ELF-1 (cell line): ENCODE data around the gene LRP1-AS.
"Not testable (repeated sequence)": the region's sequence is repeated elsewhere in the genome, so short reads cannot be mapped to it uniquely, and the experiment has no call there.

Experiments
- DNase-seq: peaks from one replicate; pipeline ENCODE4 v3.0.0-alpha.2; 2016; ENCODE audit warnings: low read depth, low spot score

LRP1-AS gene

DNA sequence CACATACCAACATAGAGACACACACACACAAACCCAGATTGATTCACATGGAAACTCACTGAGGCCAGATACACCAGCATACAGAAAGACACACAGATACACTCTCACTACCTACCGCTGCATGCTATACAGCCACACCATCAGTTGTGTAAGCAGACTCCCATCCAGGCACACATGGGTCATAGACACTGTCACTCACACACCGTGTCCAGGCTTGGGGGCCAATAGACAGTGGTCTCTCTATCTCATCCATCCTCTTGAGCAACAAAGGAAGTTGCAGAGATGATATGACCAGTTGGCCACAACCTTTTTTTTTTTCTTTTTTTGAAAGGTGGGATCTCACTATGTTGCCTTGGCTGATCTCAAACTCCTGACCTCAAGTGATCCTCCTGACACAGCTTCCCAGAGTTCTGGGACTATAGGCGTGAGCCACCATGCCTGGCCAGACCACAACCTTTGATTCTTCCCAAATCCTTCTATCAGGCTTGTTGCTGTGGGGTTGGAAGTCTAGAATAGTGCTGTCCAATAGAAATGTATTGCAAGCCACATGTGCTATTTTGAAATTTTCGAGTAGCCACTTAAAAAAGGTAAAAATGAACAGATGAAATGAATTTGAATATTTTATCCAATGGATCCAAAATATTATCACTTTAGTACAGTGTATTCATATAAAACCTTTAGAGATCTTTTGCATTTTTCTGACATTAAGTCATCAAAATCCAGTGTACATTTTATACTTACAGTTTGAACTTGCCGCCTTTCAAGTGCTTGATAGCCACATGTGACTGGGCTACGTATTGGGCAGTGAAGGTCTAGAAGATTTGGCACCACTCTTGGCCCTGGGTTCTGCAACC lies 7.4 kb downstream of the LRP1-AS start:
- DNase-seq, result no peak

DNA sequence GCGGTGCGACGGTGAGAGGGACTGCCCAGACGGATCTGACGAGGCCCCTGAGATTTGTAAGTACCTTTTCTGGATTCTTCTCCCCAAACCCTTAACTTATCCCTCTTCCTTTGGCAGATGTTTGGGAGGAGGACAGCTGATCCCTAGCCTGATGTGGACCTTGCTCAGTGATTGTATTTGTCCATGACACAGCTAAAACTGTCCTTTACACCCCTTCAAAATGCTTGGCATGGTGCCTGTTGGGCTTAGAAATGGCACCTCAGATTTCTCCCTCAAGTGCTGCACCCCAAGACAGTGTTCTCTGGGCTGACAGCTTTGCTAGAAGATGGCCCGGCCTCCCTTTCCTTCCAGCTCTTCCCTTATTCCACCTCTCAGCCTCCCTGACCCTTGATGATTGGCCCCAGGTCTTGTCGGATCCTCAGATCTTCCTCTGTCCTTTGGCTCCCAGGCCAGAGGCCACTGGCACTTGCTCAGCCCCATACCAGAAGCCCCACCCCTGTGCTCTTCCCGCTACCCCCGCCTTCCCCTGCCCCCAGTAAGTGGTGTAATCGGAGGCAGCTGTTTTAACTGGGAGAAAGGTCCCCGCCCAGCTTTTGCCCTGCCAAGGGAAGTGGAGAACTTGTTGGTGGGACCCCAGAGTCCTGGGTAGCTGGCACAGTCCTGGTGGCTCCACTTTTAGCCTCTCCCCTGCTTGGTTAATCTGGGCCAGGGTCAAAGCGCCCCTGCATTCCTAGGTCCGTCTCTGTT lies 8.7 kb downstream of the LRP1-AS start:
- no peak for DNase-seq

DNA sequence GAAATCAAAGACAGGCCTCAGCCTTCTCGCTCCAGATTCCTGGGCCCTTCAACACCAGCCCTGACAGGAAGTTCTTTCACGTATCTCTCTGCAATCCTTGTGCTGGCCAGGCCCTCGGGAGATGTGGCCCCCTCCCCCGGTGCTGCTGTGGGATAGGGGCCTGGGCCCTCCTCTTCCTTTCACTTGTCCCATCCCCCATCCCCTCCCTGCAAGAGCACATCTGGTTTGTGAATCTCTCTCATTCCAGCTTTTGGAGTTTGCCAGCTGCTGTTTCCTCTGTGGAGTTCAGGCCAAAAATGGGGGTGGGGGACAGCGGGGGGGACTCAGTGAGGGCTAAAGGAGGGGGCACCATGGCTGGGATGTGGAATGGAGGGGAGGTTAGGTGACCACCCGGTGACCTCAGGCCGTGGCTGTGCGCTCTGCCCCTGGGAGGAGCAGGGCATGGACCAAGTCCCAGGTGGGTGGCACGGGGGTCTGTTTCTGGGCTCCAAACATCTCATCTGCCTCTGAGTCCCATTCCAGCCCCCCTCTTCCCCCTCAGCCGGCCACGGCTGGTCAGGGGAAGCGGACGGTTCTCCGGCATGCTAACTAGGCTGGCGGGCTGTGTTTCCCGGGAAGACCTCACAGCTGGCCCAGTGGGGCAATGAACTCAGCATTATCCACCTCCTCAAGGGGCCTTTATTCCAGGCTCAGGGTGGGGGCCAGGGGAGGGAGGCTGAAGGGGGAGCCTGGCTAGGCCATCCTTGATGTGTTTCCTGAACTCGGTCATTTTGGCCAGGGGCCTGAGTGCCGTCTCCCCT lies 11.7 kb downstream of the LRP1-AS start:
- peak; percentile 73 for DNase-seq

DNA sequence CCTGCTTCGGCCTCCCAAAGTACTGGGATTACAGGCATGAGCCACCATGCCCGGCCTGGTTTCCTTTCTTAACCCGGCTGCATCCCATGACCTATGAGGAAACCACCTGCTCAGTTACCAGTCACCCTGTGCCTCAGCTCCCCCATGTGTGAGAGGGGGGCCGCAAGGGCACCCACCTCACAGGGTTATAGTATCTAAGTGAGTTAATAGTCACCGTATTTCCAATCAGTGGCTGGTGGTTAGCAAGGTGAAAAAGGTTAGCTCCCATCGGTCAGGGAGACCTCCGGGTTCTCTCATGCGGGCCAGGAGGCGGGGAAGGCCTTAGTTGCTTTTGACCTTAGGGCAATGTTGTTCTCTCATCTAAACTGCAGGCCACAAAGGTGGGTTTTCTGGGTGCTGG lies 12.5 kb downstream of the LRP1-AS start:
- DNase-seq, result peak; percentile 56

DNA sequence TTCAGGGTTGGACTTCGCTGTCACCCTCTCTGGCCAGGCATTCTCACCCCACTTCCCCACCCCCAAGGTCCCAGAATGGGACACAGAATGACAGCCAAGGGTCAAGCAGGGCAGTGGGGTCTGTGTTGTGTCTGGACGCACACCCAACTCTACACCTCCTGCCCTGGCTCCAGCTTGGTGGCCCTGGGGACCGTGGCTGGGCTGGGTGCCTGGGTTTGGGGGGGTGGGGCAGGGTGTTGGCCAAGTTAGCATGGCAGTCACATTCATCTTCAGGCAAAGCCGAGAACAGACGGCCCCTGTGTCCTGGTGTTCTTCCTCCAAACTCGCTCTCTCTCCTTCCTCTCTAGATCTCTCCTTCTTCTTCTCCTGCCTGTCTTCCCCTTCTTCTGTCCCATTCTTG lies 13.5 kb downstream of the LRP1-AS start:
- no peak for DNase-seq

DNA sequence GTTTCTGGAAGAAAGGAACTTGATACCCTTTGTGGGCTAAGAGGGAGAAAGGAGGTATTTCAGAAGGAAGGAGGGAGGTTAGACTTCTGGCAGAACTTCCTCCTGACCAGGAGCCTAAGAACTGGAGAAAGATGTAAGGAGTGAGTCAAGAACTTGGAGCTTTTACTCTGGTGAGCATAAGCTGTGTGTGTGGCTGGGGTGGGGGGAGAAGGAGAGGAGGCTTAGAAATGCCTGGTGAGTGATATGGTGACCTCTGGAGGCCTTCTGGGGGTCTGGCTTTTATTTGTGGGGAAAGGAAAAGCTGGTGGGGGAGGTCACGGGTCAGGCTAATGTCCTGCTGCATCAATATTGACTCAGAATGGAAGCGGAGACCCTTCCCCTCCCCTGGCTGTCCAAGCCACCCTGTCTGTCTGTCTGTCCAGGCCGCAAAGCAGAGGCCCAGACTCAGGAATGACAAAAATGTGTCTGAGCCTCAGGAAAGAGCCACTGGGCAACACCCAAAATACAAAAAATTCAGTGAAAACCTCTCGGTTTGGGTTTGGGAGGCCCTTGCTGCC lies 14.3 kb downstream of the LRP1-AS start:
- DNase-seq, result peak; percentile 82

DNA sequence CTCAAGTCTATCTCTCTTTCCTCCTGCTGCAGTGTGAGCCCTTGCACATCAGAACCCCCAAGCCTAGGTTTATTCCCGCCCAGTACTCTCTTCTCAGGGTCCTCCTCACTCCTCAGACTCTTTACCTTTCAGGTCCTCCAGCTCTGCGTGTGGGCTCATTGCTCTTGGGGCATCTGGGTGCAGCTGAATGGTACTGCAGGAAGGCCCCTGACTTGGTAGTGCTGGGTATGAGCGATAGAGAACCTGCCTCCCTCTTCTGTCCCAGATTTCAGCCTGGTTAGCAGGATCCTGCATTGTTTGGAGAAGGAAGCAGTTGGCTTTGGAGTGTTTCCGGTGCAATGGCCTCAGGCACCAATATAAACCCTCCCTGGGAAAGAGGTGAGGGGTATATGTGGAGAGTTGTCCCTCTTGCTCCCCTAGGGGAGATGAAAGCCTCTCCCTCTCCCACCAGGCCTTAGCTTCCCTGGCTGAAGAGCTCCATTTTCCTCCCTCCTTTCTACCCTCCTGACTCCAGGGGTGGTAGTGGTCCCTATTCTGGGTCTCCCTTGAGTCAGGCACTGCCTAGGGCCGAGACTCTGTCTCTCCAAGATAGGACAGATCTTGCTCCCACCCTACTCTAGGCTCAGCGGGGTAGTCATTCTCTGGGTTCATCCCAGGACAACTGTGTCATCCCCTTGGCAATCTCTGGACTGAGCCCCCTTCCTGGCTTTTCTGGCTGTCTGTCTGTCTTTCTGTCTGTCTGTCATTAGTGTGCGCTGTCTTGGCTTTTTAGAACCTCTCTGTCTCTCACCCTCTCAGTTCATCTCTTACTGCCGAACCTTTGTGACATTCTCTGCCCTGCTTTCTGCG lies 15.3 kb downstream of the LRP1-AS start:
- DNase-seq, result peak; percentile 68

DNA sequence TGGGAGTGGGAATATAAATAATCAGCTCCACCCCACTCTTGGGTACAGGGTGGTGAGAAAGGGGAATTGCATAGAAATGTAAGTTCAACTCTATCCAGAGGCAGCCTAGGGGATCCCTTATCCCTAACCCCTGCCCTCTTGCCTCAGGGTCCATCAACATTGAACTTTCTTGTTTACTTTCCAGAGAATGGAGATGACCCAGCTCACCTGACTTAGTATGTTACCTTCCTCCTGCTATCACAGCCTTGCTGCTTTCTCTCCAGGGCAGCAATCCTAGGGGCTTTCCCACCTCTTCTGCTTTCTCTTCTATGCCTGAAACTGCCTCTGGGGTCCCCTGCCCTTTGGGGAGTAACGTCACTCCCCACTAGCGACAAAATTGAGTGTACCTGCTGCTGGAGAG lies 16.5 kb downstream of the LRP1-AS start:
- DNase-seq, result no peak

DNA sequence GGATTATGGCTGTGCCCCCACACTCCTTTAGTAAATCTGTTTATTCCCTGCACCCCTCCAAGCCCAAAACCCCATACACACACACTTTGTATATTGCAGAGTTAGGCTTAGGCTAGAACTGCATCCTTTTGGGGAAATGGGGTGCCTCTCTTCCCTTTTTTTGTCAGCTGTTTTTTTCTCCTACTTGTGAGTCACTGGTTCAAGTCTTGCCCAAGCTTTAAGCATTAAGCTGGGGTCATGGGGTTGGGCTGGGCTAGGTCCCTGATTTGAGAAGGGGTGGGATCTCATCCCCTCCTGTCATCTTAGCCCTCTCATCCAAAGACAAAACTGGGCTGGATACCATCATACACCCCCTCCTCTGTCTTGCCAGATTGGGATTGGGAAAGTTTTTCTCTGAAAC lies 17.5 kb downstream of the LRP1-AS start:
- DNase-seq, result no peak

DNA sequence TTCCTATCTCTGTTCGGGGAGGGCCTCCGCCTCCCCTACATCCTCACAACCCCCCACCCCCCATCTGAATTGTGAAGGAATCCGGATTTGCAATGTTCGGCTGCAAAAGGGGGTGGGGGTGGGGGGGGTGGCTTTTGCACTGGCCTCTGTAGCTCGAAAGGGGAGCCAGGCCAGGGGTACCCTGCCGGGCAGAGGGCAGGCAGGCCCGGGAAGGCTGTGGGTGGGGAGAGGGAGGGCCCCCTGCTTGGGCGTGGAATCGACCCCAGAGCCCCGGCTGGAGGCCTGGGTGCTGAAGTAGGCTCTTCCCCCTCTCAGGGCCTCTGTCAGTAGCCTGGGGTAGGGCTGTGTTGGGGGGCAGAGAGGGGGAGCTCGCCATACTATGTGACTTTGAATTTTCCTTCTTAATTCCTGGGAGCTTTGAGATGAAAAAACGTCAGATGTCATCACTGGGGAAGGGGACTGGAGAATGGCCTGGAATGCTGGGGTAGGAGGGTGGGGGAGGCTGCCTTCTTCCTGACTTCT lies 18.0 kb downstream of the LRP1-AS start:
- no peak for DNase-seq

DNA sequence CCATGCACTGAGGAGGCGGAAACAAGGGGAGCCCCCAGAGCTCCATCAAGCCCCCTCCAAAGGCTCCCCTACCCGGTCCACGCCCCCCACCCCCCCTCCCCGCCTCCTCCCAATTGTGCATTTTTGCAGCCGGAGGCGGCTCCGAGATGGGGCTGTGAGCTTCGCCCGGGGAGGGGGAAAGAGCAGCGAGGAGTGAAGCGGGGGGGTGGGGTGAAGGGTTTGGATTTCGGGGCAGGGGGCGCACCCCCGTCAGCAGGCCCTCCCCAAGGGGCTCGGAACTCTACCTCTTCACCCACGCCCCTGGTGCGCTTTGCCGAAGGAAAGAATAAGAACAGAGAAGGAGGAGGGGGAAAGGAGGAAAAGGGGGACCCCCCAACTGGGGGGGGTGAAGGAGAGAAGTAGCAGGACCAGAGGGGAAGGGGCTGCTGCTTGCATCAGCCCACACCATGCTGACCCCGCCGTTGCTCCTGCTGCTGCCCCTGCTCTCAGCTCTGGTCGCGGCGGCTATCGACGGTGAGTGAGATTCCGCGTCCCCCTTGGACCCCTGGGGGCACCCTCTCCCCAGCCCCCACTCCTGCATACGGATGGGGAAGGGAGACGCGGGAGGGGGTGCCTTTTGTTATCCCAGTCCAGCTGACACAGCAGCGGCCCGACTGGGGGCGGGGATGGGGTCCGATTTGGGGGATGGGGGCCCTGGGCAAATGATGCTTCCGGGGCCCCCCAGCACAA lies 18.7 kb downstream of the LRP1-AS start:
- no peak for DNase-seq

DNA sequence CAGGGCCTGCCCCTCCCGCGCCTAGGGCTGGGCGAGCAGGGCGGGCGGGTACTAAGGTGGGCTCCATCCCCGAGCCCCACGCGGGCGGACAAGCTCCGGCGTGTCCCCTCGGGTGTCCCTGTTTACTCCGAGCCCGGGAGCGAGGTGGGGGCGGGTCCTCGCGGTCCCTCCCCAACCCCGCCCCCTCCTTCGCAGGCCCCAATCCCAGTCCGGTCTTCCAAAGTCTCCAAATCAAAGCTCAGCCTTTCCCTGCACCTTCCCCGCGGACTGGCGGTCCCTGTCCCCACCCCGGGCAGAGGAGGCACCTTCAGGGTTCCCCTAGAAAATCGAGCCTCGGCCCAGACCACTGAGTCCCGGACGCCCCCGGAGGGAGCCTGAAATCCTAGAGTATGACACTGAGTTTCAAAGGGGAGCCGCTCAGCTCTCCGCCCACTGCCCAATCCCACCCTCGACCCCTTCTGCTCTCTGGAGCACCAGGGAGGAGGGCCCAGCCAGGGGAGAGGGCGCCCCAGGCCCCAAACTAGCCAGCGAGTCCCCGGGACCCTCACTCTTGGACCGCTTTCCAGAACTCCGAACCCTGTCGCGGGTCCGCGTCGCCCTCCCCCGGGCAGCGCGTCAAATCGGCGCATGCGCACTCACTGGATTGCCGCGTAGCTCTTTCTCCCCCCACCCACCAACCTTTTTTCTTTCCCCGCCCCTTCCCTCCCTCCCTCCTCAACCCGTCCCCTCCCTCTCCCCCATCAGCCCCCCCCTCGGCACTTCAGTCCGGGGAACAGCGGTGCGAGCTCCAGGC lies 19.5 kb downstream of the LRP1-AS start, which contains the start of gene LRP1:
Gene LRP1 (plus strand): TSS at position 758 of the 793 bp plus-strand sequence. CDS start 482 bp downstream, outside the sequence.
- peak; percentile 86 for DNase-seq

DNA sequence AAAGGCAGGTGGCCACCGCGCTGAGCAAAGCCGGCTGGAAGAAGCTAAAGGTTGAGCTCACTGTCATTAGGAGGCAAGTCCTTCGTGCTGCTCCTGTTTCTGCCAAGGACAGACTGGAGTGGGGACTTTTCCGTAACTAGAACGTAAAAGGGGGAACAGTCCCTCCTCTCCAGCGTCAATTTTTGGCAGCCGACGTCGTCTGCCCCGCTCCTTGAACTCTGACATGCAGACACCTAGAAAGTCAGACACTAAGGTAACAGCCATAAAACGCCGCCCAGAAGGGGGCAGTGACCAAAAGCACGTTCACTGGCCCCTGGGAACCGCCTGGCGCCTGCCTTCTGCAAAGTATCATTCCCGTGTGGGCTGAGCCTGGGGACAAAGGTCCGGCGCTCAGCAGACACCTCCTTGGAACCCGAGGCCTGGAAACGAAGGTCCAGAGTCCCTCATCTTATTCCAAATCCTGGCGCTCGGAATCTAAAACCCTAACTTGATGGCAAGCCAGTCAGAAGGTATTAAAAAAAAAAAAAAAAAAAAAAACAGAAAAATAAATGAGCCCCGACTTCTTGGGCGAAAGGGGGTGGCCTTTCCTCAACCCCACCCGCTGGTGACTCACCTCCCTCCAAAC lies 20.2 kb downstream of the LRP1-AS start:
- peak; percentile 87 for DNase-seq

DNA sequence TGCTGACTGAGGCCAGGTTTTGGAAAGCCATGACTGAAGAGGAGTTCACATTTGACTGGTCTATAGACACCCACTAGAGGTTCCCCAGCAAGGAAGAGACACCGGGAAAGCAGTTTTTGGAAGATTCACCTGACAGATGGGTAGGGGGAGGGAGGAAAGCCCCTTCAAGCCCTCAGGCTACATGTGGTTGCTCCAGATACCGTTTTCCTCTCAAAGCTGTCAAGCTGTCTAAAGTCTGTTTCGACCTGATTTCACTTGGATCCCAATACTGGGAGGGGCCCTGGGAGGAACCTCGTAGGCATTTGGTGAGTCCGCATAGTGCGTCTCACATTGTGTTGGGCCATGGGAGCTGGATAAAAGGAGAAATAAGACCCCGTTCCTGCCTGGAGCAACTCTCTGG lies 20.9 kb downstream of the LRP1-AS start:
- DNase-seq, result peak; percentile 59

DNA sequence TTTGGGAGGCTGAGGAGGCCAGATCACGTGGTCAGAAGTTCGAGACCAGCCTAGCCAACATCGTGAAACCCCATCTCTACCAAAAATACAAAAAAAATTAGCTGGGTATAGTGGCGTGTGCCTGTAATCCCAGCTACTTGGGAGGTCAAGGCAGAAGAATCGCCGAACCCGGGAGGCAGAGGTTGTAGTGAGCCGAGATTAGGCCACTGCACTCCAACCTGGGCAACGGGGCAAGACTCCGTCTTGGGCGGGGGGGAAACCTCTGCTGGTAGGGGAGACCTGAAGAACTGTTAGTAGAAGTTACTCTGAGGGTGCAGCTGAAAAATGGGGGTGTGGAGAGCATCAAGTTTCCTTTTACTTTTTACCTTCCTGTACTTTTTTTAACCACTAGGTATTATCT lies 21.4 kb downstream of the LRP1-AS start:
- DNase-seq, result no peak

DNA sequence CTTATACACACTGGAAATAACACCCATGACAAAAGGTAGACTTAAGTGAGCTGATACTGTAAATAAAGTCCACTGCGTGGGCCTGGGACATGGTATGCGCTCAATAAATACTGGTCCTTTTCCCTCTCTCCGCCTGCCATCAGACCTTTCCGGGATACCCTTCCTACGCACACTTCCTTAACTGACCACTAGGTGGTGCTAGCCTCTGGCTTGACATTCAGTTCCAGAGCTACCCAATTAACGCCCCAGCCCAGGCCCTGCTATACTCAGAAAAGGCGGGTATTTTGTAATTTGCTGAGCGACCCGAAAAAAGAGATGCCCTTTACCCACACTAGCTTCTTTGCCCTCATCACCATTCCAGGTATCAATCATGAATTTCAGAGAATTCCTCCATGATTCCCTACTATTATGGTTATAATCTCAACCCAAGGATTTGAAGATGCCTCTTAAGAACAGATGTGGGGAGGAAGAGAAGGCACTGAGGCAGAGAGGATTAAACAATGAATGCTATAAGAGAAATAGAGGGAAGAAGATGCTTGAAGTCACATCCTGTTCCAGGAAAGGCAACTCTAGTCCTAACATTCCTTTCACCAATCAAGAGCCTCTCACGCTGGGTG lies 23.1 kb downstream of the LRP1-AS start:
- DNase-seq, result peak; percentile 83

DNA sequence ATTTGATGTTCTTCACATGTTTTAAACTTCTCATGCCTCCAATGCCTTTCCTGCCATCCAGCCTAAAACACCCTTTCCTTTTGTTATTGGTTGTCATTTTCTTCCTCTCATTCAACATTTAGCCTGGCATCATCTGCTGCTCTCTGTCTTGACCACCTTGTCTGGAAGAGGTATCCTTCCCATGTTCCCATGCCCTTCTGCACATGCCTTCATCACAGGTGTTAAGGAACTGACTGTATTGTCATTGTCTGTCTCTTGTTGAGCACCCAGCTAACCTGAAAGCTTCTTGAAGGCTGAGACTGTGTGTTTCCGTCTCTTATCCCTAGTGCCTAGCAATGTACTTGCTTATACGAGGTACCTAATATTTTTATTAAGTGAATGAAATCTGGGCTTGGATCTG lies 23.6 kb downstream of the LRP1-AS start:
- DNase-seq, result no peak

DNA sequence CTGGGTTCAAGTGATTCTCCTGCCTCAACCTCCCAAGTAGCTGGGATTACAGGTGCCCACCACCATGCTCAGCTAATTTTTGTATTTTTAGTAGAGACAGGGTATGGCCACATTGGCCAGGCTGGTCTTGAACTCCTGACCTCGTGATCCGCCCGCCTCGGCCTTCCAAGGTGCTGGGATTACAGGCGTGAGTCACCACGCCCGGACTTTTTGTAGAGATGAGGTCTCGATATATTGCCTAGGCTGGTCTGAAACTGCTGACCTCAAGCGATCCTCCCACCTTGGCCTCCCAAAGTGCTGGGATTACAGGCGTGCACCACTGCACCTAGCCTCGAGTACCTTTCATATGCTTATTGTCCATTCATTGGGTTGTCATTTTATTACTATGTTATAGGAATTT lies 26.7 kb downstream of the LRP1-AS start:
- DNase-seq, result not testable (repeated sequence)
